ENCODE data around the gene TRIM40.

Gene TRIM40

GRCh38 chr6:30195951-30196350 is 60.0 kb downstream of the TRIM40 start:
- no peak for DNase-seq (ENCODE audit: extremely low spot score)
- ChIA-PET CTCF (no interaction called here), POLR2A (interaction anchor here (1.3 kb wide), 1 partner anchor 10 kb away, joined by 4 read pairs; no protein-coding TSS in a partner anchor)
- TF ChIP-seq SP1 (IDR thresholded peaks at IDR 0.05), result no peak
- TF ChIP-seq TARDBP (IDR thresholded peaks at IDR 0.05), result no peak
- TF ChIP-seq, protein P1, sequence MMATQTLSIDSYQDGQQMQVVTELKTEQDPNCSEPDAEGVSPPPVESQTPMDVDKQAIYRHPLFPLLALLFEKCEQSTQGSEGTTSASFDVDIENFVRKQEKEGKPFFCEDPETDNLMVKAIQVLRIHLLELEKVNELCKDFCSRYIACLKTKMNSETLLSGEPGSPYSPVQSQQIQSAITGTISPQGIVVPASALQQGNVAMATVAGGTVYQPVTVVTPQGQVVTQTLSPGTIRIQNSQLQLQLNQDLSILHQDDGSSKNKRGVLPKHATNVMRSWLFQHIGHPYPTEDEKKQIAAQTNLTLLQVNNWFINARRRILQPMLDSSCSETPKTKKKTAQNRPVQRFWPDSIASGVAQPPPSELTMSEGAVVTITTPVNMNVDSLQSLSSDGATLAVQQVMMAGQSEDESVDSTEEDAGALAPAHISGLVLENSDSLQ (IDR thresholded peaks at IDR 0.05), result no peak

GRCh38 chr6:30196376-30196775 is 60.4 kb downstream of the TRIM40 start:
- ChIA-PET CTCF (no interaction called here), POLR2A (no interaction called here)
- TF ChIP-seq CTBP1 (IDR thresholded peaks at IDR 0.05; ENCODE audit: borderline replicate concordance), result no peak
- no peak for TF ChIP-seq L3MBTL2 (conservative IDR thresholded peaks at IDR 0.05)
- no peak for TF ChIP-seq ELF4 (IDR thresholded peaks at IDR 0.05)
- TF ChIP-seq NFRKB (IDR thresholded peaks at IDR 0.05), result no peak
- TF ChIP-seq FOXK2 (IDR thresholded peaks at IDR 0.05), result no peak
- TF ChIP-seq ARNT (IDR thresholded peaks at IDR 0.05), result no peak
- TF ChIP-seq FOXA1 (IDR thresholded peaks at IDR 0.05), result no peak
- no peak for TF ChIP-seq TARDBP (IDR thresholded peaks at IDR 0.05)
- no peak for TF ChIP-seq FOXM1 (IDR thresholded peaks at IDR 0.05; ENCODE audit: borderline replicate concordance)
- no peak for TF ChIP-seq SUZ12 (IDR thresholded peaks at IDR 0.05)
- TF ChIP-seq SP1 (IDR thresholded peaks at IDR 0.05), result no peak
- TF ChIP-seq, protein P1 (IDR thresholded peaks at IDR 0.05), result no peak
- DNase-seq (ENCODE audit: extremely low spot score), result no peak
